CD4-positive, alpha-beta T cell treated with Interleukin-10 for 1 hour (primary cell): Measurements from ENCODE around the gene TRMT1.

Experiments
- DNase-seq: peaks from one replicate; pipeline ENCODE4 v3.0.0-alpha.2; 2020

The TRMT1 gene

GRCh38 chr19:13089857-13090507 is 26.6 kb downstream of the TRMT1 start:
- no peak for DNase-seq

- no peak for DNase-seq
These were observed 27.2 kb downstream of the TRMT1 start for GRCh38 chr19:13089139-13089856.

- DNase-seq, result no peak
These were observed 28.6 kb downstream of the TRMT1 start for GRCh38 chr19:13087795-13088537.

- no peak for DNase-seq
These were observed 29.2 kb downstream of the TRMT1 start for GRCh38 chr19:13087295-13087694.

GRCh38 chr19:13086341-13086740 is 30.2 kb downstream of the TRMT1 start:
- no peak for DNase-seq

GRCh38 chr19:13085666-13086065 is 30.9 kb downstream of the TRMT1 start:
- DNase-seq, result no peak

GRCh38 chr19:13083627-13084026 is 32.9 kb downstream of the TRMT1 start:
- DNase-seq, result no peak

- no peak for DNase-seq
These were observed 33.5 kb downstream of the TRMT1 start for GRCh38 chr19:13083008-13083404.

- no peak for DNase-seq
These were observed 34.1 kb downstream of the TRMT1 start for GRCh38 chr19:13082192-13083007.

- no peak for DNase-seq
These were observed 37.0 kb downstream of the TRMT1 start for GRCh38 chr19:13079542-13079986.

- DNase-seq, result no peak
These were observed 37.5 kb downstream of the TRMT1 start for GRCh38 chr19:13078897-13079541.

GRCh38 chr19:13078381-13078780 is 38.2 kb downstream of the TRMT1 start:
- no peak for DNase-seq

GRCh38 chr19:13077240-13077639 is 39.3 kb downstream of the TRMT1 start:
- no peak for DNase-seq

GRCh38 chr19:13076787-13077186 is 39.8 kb downstream of the TRMT1 start:
- DNase-seq, result no peak

GRCh38 chr19:13076320-13076719 is 40.2 kb downstream of the TRMT1 start:
- DNase-seq, result no peak

- DNase-seq, result no peak
These were observed 42.2 kb downstream of the TRMT1 start for GRCh38 chr19:13074378-13074777.

GRCh38 chr19:13073263-13073662 is 43.3 kb downstream of the TRMT1 start:
- DNase-seq, result no peak

GRCh38 chr19:13072188-13072908 is 44.2 kb downstream of the TRMT1 start:
- DNase-seq, result no peak

- no peak for DNase-seq
These were observed 44.9 kb downstream of the TRMT1 start for GRCh38 chr19:13071444-13072187.

GRCh38 chr19:13070425-13071140 is 46.0 kb downstream of the TRMT1 start:
- DNase-seq, result no peak
